Measurements from ENCODE around the gene ITPRIP. TPM values are rescaled to one million over a fixed set of nuclear protein-coding genes. Genes with fewer than 3 reads are reported as not detected.

The ITPRIP gene
- total RNA-seq, 2 experiments from 2014 or later, result 15.6 to 16.6 TPM

DNA sequence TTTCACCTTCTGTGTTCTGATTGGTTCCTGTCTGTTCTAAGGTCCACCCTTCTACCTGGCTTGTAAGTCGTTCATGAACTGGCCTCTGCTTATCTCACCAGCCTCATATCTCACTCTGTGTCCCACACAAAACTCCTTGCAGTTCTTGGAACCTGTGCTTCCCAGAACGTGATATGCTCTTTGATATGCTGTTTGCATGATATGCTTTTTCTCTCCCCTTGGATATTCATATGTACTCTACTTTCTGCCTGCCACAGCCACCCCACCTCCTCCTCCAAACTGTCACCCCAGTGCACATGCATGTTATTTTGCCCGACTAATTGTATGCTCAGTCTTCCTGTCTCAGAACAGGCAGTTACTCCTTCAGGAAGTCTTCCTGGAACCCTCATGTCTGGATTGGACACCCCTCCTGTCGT lies 1.9 kb upstream of the ITPRIP start:
- CTCF ChIA-PET, result interaction anchor here (4.4 to 6.2 kb wide), 3 partner anchors 9 to 49 kb away, joined by 45 to 82 read pairs (median 60); no protein-coding TSS in a partner anchor
- DNase-seq, result no peak
- no peaks in the 10 kb centered on the region for H3K9me3 Mint-ChIP-seq
- peaks cover 9% of the 10 kb centered on the region for H3K36me3 Mint-ChIP-seq
- no peaks in the 10 kb centered on the region for H3K27me3 Mint-ChIP-seq
- intact Hi-C loops (cut with micrococcal nuclease), result no loop called here
- H3K4me1 Mint-ChIP-seq (ENCODE audit: low read depth), result peaks cover 30% of the 10 kb centered on the region
- no peak overlapping the region for H3K27ac Mint-ChIP-seq
- POLR2A ChIA-PET, result no interaction called here
- H3K4me3 Mint-ChIP-seq, result peak overlapping the region; percentile 30

DNA sequence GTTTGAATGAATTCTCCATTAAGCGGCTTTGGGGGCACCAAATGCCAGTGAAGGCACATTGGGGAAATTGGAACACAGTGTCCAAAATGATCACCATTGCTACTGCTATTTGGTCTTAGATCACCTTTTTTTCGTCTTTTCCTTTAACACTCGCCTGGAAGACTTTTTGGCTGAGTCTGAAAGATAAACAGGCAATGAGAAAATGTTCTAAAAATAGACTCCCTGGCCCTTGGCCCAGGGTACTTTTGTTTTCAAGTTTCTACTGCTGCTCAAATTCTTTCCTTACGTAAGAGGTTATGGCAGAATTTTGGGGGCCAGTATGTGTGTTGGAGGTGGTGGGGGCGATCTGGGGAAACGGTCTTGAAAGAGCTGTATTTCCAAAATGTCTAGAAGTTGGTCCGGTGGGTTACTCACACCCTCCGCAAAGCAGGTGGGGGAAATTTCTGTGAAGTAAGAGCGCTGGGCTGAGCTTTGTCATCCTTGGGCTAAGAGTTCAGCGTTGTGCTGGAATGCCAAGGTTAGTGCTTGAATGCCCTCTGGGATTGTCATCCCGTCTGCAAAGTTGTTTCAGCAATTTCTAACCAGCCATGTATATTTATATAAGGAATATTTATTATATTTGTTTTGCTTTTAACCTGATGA lies 1.3 kb upstream of the ITPRIP start:
- intact Hi-C loops (cut with micrococcal nuclease), result loop anchor here (2.0 to 5.0 kb wide), 3 partner anchors 15 to 422 kb away; partner anchors contain the start of gene STN1
- Mint-ChIP-seq H3K4me3 (peak overlapping the region; percentile 82), H3K9me3 (no peaks in the 10 kb centered on the region), H3K4me1 (ENCODE audit: low read depth) (peaks cover 35% of the 10 kb centered on the region), H3K27me3 (no peaks in the 10 kb centered on the region), H3K36me3 (peaks cover 10% of the 10 kb centered on the region), H3K27ac (no peak overlapping the region)
- ChIA-PET CTCF (interaction anchor here (2.1 to 6.2 kb wide), 5 partner anchors 10 to 48 kb away, joined by 9 to 82 read pairs (median 45); partner anchors contain the start of gene CFAP58), POLR2A (interaction anchor here (2.1 to 2.4 kb wide), 2 partner anchors 10 to 33 kb away, joined by 17 to 22 read pairs; no protein-coding TSS in a partner anchor)
- DNase-seq, result no peak

GRCh38 chr10:104337521-104337984 lies 712 bp downstream of the ITPRIP start:
- Mint-ChIP-seq H3K27me3 (no peaks in the 10 kb centered on the region), H3K4me3 (peak overlapping the region; percentile 82), H3K9me3 (no peaks in the 10 kb centered on the region), H3K4me1 (ENCODE audit: low read depth) (peaks cover 54% of the 10 kb centered on the region), H3K27ac (peak overlapping the region; percentile 90), H3K36me3 (peaks cover 10% of the 10 kb centered on the region)
- intact Hi-C loops (cut with micrococcal nuclease), result loop anchor here (5.0 kb wide), 2 partner anchors 45 to 420 kb away; partner anchors contain the start of gene STN1
- ChIA-PET CTCF (interaction anchor here (0.7 to 6.2 kb wide), 9 partner anchors 8 to 63 kb away, joined by 3 to 82 read pairs (median 10); partner anchors contain the start of gene CFAP58), POLR2A (interaction anchor here (0.6 to 2.4 kb wide), 10 partner anchors 8 to 69 kb away, joined by 3 to 22 read pairs (median 4); partner anchors contain the start of gene GSTO2)
- DNase-seq, result no peak

DNA sequence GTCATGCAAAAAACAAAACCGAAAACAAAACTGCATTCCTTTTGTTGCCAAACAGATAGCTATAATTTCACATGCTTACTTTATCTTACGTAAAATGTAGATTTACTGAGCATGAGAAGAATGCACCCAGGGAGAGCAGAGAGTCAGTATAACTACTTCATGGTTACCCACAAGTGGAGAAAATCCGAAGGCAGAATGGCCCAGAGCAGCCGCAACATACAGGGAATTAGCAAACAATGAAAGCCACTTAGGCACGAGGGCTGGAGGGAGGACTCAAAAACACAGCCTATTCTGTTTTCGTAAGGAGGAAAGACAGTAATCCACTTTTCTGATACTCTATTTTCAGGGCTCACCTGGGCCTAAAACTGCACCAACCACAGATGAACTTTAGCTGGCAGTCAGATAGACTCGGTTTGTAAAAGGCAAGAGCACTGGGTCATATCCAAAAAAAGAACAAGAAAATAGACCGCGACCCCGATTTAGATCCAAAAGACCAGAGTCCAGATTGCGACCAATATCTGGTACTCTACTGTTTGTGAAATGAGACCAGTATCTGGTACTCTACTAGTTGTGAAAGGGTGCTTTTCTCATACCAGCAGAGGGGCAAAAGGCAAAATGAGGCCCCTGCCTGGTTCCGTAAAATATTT lies 1.3 kb downstream of the ITPRIP start:
- peak overlapping the region; percentile 90 for H3K27ac Mint-ChIP-seq
- H3K4me3 Mint-ChIP-seq, result peak overlapping the region; percentile 82
- POLR2A ChIA-PET, result interaction anchor here (0.7 to 2.4 kb wide), 7 partner anchors 9 to 68 kb away, joined by 3 to 17 read pairs (median 3); partner anchors contain the start of gene GSTO2
- H3K27me3 Mint-ChIP-seq, result no peaks in the 10 kb centered on the region
- peak; percentile 42 for DNase-seq
- H3K4me1 Mint-ChIP-seq (ENCODE audit: low read depth), result peaks cover 57% of the 10 kb centered on the region
- CTCF ChIA-PET, result interaction anchor here (0.7 to 6.2 kb wide), 9 partner anchors 7 to 63 kb away, joined by 3 to 82 read pairs (median 10); partner anchors contain the start of gene CFAP58
- intact Hi-C loops (cut with micrococcal nuclease), result loop anchor here (5.0 kb wide), 2 partner anchors 45 to 420 kb away; partner anchors contain the start of gene STN1
- H3K36me3 Mint-ChIP-seq, result peaks cover 10% of the 10 kb centered on the region
- no peaks in the 10 kb centered on the region for H3K9me3 Mint-ChIP-seq

- POLR2A ChIA-PET, result no interaction called here
- peak overlapping the region; percentile 26 for H3K4me3 Mint-ChIP-seq
- no peaks in the 10 kb centered on the region for H3K27me3 Mint-ChIP-seq
- intact Hi-C loops (cut with micrococcal nuclease), result loop anchor here (5.0 kb wide), 2 partner anchors 43 to 418 kb away; partner anchors contain the start of gene STN1
- H3K36me3 Mint-ChIP-seq, result peaks cover 10% of the 10 kb centered on the region
- CTCF ChIA-PET, result interaction anchor here (1.2 to 6.2 kb wide), 6 partner anchors 16 to 61 kb away, joined by 3 to 82 read pairs (median 12); partner anchors contain the start of gene CFAP58
- H3K27ac Mint-ChIP-seq, result peak overlapping the region; percentile 52
- no peaks in the 10 kb centered on the region for H3K9me3 Mint-ChIP-seq
- DNase-seq, result no peak
- peaks cover 74% of the 10 kb centered on the region for H3K4me1 Mint-ChIP-seq (ENCODE audit: low read depth)
Observed at GRCh38 chr10:104334965-104335650, 3.2 kb downstream of the ITPRIP start.

GRCh38 chr10:104334561-104334960 lies 3.7 kb downstream of the ITPRIP start:
- H3K36me3 Mint-ChIP-seq, result peaks cover 10% of the 10 kb centered on the region
- ChIA-PET CTCF (interaction anchor here (1.6 to 6.2 kb wide), 4 partner anchors 16 to 60 kb away, joined by 5 to 82 read pairs (median 30); no protein-coding TSS in a partner anchor), POLR2A (no interaction called here)
- no peak for DNase-seq
- no peak overlapping the region for H3K4me3 Mint-ChIP-seq
- no peaks in the 10 kb centered on the region for H3K27me3 Mint-ChIP-seq
- H3K4me1 Mint-ChIP-seq (ENCODE audit: low read depth), result peaks cover 75% of the 10 kb centered on the region
- no peak overlapping the region for H3K27ac Mint-ChIP-seq
- no peaks in the 10 kb centered on the region for H3K9me3 Mint-ChIP-seq
- intact Hi-C loops (cut with micrococcal nuclease), result no loop called here

DNA sequence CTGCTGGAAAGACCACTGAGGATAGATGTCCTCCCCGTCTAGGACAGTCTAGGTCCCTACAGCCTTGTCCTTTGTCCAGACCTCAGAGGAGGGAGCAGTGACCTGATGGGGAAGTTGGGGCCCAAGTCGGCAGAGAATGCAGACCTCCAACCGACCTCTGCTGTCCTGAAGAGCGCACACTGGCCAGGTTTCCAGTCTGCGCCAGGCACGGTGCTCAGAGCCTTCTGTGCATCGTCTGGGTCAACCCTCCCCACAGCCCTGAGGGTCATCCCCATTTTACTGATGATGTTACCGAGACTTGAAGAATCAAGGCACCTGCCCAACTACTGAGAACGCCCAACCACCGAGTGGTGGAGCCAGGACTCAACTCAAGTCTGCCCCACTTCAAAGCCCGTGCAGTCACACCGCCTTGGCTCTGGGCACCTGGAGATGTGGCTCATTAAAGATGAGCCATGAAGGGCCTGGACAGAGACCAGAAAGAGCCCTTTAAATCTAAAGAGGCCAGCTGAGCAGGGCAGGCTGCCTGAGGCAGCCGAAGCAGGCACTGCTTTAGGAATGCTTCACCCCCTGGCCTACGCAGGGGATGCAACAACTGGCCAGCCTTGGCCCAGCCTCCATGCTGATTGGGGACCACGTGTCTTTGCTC lies 4.4 kb downstream of the ITPRIP start:
- DNase-seq, result no peak
- Mint-ChIP-seq H3K27ac (peak overlapping the region; percentile 1), H3K9me3 (no peaks in the 10 kb centered on the region), H3K4me3 (no peak overlapping the region), H3K27me3 (no peaks in the 10 kb centered on the region), H3K36me3 (peaks cover 10% of the 10 kb centered on the region), H3K4me1 (ENCODE audit: low read depth) (peaks cover 75% of the 10 kb centered on the region)
- intact Hi-C loops (cut with micrococcal nuclease), result no loop called here
- CTCF ChIA-PET, result interaction anchor here (1.6 to 6.2 kb wide), 2 partner anchors 17 to 28 kb away, joined by 5 to 82 read pairs; no protein-coding TSS in a partner anchor
- POLR2A ChIA-PET, result no interaction called here

- POLR2A ChIA-PET, result no interaction called here
- H3K4me3 Mint-ChIP-seq, result no peak overlapping the region
Observed at GRCh38 chr10:104333032-104333727, 5.1 kb downstream of the ITPRIP start.

GRCh38 chr10:104332243-104333031 lies 5.8 kb downstream of the ITPRIP start:
- no peak overlapping the region for H3K27ac Mint-ChIP-seq

More at GRCh38 chr10:104333032-104333727, 5.1 kb downstream of the ITPRIP start:
- CTCF ChIA-PET, result no interaction called here
- peaks cover 10% of the 10 kb centered on the region for H3K36me3 Mint-ChIP-seq
- H3K9me3 Mint-ChIP-seq, result no peaks in the 10 kb centered on the region
- peak; percentile 55 for DNase-seq
- H3K4me1 Mint-ChIP-seq (ENCODE audit: low read depth), result peaks cover 82% of the 10 kb centered on the region
- intact Hi-C loops (cut with micrococcal nuclease), result no loop called here
- peak overlapping the region; percentile 1 for H3K27ac Mint-ChIP-seq
- no peaks in the 10 kb centered on the region for H3K27me3 Mint-ChIP-seq

DNA sequence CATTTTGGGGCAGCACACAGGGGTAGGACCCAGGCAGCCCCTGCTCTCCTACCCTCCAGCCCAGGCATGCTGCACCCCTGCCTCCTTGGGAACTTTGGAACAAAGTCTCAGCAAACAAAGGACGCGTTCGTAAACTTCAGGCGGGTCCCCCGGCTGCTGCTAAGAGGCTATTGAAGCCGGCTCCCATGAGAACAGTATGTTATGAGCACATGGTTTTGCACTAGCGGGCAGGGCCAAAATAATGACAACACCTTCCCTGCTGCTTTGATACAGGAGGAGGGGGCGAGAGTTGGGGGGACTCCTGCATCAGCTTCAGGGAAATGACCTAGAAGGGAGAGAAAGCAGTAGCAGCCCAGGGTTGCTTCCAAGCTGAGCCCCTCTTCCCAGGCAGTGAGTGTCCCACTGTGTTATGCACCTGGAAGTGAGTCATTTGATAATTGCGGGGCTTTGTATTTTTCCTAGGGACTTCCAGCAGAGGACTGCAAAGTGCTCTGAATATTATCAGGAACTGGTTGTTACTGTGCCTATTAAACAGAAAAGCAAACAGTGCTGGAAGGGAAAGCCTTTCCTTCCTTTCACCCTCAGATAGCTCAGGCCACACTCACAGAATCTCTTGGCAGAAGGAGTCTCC lies 6.9 kb downstream of the ITPRIP start:
- DNase-seq, result peak; percentile 8

More at GRCh38 chr10:104332243-104333031, 5.8 kb downstream of the ITPRIP start:
- Mint-ChIP-seq H3K27me3 (no peaks in the 10 kb centered on the region), H3K4me3 (no peak overlapping the region), H3K9me3 (no peaks in the 10 kb centered on the region), H3K4me1 (ENCODE audit: low read depth) (peaks cover 90% of the 10 kb centered on the region), H3K36me3 (peaks cover 10% of the 10 kb centered on the region)
- intact Hi-C loops (cut with micrococcal nuclease), result no loop called here
- ChIA-PET CTCF (no interaction called here), POLR2A (no interaction called here)
- DNase-seq, result no peak

More for the DNA sequence above, 6.9 kb downstream of the ITPRIP start:
- ChIA-PET POLR2A (interaction anchor here (0.7 kb wide), 1 partner anchor 10 kb away, joined by 3 read pairs; no protein-coding TSS in a partner anchor), CTCF (interaction anchor here (0.5 to 4.7 kb wide), 5 partner anchors 19 to 40 kb away, joined by 3 to 24 read pairs (median 4); no protein-coding TSS in a partner anchor)
- Mint-ChIP-seq H3K9me3 (no peaks in the 10 kb centered on the region), H3K27ac (no peak overlapping the region), H3K4me3 (no peak overlapping the region), H3K36me3 (peaks cover 5% of the 10 kb centered on the region), H3K4me1 (ENCODE audit: low read depth) (peaks cover 95% of the 10 kb centered on the region), H3K27me3 (no peaks in the 10 kb centered on the region)
- intact Hi-C loops (cut with micrococcal nuclease), result no loop called here
